Stimulated activated CD8-positive, alpha-beta memory T cell treated with anti-CD3 and anti-CD28 coated beads, Interleukin-7, amount 100 ng/mL, for 4 hours (primary cell): ENCODE measurements around the gene GNGT1.

Source experiments
- DNase-seq, 2 donors: peaks; one replicate each; pipeline ENCODE4 v3.0.0-alpha.2; 2020; ENCODE audit warnings: low read depth in 2 of 2

GNGT1 gene

DNA sequence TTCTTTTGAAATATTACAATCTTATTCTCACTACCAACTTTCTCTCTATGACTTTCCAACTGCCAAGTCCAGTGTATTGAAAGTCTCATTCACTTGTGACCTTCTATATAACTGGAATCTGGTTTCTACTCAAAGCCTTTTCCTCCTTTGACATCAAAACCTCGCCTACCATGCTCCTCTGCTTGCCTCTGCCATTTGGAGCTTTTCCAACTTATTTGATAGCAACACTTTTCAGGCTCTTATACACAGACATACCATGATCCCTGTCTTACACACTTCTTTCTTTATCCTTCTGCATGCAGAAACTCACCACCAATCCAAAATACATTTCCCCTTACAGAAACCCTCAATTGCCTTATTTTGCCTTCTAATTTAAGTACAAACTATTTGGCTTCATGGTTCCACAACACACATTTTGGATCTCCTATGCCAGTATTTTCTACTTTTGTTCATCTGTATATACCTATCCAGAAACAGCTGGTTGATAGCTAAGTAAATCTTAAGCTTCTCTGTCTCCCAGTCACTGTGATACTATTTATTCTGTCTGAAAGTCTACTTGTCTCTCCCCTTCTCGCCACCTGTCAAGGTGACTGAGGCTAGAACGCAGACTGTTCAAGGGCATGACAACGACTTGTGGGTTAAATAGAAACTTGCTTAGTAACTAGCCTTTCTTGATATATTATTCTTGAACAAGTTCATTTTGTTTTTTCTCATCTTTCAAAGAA lies 37.6 kb downstream of the GNGT1 start:
- no peak for DNase-seq

- DNase-seq = no peak
These were observed 38.3 kb downstream of the GNGT1 start for GRCh38 chr7:93944673-93945072.

DNA sequence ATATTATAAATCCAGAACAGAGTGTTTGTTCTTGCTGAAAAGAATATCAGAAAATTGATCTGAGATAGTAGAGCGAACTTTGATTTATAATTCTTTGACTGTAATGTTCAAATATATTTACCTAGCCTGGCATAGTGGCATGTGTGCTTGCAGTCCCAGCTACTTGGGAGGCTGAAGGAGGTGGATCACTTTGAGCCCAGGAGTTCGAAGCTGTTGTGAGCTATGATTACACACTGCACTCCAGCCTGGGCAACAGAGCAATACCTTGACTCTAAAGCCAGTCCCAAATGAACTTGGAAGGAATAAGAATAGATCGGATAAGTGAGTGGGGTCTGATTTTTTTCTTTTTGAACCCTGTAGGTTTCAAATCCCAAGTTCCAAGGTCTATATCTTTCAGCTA lies 38.7 kb downstream of the GNGT1 start:
- DNase-seq = no peak

DNA sequence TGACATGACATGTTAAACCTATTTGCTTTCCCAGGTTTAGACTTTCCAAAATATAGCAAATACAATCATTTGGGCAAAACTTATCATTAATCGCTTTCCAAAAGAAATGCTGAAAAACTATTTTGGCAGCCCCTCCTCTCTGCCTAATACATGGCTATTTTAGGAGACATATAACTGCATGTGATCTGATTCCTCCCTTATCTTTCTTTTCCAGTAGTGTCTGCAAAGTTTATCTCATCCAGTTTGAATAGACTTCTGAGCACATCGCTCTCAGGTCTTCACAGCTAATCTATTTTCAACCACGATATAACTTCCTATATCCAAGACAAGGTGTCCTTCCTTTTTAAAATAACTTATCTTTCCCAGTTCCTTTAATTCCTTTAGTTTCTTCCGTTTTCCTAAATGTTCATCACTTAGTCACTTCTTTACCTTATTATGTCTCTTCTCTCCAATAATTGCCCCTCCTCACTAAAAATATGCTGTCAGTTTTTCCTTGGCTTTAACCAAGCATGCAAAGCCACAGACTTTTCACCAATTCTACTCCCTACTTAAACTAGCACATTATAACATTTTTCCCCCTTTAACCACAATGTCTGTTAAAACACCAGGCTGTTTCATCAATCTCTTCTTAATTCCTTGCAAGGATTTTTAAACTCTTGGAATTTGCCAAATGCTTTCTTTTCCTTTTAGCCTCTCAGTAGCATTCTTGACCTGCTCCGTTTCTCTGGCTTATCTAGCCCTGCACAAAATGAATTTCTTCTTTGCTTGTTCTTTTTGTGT lies 39.6 kb downstream of the GNGT1 start:
- DNase-seq = no peak

GRCh38 chr7:93948106-93948505 lies 41.7 kb downstream of the GNGT1 start:
- no peak for DNase-seq

GRCh38 chr7:93948873-93949272 lies 42.5 kb downstream of the GNGT1 start:
- no peak for DNase-seq

DNA sequence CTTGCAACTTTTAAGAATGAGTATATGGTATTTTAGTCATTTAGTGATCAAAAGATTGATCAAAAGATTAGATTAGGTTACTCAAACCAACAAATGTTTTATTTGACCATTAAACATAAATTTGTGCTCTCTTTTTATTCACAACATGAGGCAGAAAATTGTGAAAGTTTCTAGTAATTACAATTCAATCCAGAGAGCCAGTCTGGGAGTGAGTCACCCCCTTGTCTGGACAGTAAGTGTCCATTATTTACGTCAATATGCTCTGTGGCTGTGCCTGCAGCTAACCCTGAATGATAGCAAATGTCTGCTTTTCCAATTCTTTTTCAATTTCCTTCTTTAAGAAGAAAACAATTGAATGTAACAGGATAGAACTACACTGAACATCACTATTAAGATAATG lies 43.1 kb downstream of the GNGT1 start:
- DNase-seq = no peak

DNA sequence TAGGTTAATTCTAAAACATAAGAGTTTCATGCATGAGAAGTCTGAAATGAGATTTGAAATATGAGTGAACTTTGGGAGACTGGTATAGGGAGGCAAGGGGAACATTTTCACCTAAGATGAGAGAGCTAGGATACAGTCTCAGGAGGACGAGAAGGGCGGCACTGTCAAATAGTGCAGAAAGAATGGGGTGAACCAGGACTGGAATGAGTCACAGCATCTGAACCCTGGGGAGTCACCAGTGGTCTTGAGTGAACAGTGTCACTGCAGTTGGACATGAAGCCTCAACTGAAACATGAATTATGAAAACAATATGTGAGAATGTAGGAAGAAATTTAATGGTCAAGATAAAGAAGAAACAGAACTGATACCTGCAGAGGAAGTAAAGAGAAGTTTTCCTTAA lies 48.9 kb downstream of the GNGT1 start:
- no peak for DNase-seq

DNA sequence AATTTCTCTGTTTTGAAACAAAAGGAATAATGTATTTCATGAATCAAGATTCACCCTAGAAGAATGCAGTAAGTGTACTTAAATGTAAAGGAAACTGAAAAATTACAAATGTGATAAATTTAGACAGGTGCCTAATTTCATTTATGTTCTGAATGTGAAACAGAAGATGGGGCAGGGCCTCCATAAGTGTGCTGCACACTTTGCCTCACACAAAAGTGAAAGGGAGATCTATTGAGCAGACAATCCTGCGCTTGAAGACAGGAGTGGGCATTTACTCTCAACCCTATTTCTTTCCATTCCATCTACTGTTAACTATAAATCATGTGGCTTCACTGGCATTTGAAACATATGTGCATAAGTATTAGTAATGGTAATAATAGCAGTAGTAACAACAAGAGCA lies 51.4 kb downstream of the GNGT1 start:
- no peak for DNase-seq

DNA sequence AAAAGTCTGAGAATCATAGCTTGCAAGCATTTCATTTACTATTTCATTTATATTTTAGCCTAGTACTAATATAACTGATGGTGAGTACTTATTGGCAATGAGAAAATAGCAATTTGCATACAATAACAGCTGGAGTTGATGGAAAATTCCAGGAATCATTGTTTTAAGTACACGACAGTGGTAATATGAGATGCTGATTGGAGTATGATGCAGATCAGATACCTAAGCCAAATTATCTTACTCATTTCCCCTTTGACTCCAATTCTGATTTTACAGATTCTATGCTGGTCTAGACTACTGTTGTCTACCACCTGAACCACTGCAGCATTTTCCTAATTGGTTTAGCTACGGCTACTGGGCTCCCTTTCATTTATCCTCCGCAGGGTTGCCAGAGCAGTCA lies 51.8 kb downstream of the GNGT1 start:
- no peak for DNase-seq

GRCh38 chr7:93958651-93959050 lies 52.3 kb downstream of the GNGT1 start:
- no peak for DNase-seq
